HS-27A (cell line): ENCODE results near the gene RTCA.
"Not testable (repeated sequence)": the region's sequence is repeated elsewhere in the genome, so short reads cannot be mapped to it uniquely, and the experiment has no call there.

ENCODE experiments used
- DNase-seq: peaks from one replicate; pipeline ENCODE4 v3.0.0-alpha.2; 2012; ENCODE audit warnings: low read depth, missing footprints

Gene RTCA

DNA sequence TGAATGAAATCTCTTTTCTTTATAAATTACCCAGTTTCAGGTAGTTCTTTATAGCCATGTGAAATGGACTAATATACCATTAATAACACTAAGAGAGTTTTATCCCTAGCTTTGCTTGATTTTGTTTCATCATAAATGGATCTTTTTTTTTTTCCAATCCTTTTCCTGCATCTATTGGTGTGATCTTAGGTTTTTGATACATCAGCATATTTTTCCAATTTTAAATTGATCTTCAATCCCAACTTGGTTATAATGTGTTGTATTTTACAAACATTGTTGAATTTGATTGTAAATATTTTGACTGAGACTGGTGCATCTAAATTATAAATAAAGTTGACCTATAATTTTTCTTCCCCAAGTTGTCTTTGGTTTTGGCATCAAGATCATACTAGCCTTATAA, 4.3 kb upstream of the RTCA start:
- no peak for DNase-seq

DNA sequence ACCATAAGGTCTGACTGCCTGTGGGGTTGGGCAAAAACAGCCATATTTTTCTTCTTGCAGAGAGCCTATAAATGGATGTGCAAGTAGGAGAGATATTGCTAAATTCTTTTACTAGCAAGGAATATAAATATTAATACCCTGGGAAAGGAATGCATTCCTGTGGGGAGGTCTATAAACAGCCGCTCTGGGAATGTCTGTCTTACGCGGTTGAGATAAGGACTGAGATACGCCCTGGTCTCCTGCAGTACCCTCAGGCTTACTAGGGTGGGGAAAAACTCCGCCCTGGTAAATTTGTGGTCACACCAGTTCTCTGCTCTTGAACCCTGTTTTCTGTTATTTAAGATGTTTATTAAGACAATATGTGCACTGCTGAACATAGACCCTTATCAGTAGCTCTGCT, 1.9 kb upstream of the RTCA start:
- not testable (repeated sequence) for DNase-seq

- DNase-seq, result no peak
Observed at GRCh38 chr1:100265562-100265930, 470 bp upstream of the RTCA start.

- DNase-seq, result no peak
Observed at GRCh38 chr1:100266741-100267140, 725 bp downstream of the RTCA start.

DNA sequence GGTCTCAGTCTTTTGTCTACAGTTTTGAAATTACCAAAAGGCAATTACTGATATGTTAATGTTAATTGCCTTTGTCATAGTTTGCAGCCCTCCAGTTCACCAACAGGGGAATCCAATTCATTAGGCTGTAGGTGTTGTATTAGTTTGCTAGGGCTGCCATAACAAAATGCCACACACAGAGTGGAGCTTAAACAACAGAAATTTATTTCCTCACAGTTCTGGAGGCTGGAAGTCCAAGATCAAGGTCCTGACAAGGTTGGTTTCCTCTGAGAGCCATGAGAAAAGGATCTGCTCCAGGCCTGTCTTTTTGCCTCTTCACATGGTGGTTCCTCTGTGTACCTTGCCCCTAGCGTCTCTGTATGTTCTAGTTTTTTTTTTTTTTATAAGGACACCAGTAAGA, 1.3 kb downstream of the RTCA start:
- DNase-seq, result no peak

GRCh38 chr1:100268202-100268601, 2.2 kb downstream of the RTCA start:
- no peak for DNase-seq

- DNase-seq, result no peak
Observed at GRCh38 chr1:100277866-100278265, 11.8 kb downstream of the RTCA start.

- no peak for DNase-seq
Observed at GRCh38 chr1:100279358-100279923, 13.4 kb downstream of the RTCA start.

- no peak for DNase-seq
Observed at GRCh38 chr1:100279954-100280682, 14.1 kb downstream of the RTCA start.

- DNase-seq, result no peak
Observed at GRCh38 chr1:100284591-100284990, 18.6 kb downstream of the RTCA start.

DNA sequence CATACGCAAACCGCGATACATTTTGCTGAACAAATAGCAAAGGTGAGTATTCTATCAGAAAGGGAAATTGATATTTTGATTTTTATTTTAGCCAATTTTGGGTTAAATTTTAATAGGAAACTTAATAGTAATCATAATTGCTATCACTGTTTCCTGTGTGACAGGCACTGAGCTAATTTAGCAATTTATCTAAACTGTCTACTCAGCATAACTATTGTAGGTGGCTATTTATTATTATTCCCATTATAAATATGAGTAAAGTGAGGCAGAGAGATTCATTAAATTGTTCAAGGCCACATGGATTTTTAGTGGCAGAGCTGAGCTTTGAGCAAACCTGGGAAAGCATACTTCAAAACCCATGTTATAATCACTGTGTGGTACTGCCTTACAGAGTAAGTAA, 21.1 kb downstream of the RTCA start:
- no peak for DNase-seq

GRCh38 chr1:100290291-100290690, 24.3 kb downstream of the RTCA start:
- no peak for DNase-seq

DNA sequence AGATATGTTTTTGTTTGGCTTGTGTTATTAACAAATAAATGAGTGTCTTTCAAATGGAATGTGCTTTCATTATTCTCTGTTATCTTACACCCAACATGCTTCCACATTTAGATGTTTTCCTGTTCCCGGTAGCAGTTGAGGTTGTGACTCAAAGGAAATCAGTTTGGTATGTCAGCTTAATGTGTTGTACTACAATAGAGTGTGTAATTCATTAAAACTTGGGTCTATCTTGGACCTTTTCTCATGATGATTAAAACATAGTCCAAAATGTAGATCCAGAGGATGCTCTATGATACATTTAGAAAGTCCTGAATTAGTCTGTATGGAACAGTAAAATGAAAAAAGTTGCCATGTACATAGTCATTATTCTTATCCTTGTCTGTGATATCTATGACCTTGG, 26.7 kb downstream of the RTCA start:
- DNase-seq, result no peak

DNA sequence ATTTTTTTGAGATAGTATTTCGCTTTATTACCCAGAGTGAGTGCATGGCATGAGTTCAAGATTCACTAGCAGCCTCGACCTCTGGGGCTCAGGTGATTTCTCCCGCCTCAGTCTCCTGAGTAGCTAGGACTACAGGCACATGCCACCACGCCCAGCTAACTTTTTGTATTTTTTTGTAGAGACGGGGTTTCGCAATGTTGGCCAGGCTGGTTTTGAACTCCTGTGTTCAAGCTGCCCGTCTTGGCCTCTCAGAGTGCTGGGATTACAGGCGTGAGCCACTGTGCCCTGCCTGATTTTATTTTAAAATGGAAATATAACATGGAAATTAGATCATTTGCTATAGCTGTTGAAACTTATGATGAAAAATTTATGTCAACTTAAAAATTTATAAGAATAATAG, 30.1 kb downstream of the RTCA start:
- DNase-seq, result no peak

GRCh38 chr1:100296997-100297396, 31.0 kb downstream of the RTCA start:
- DNase-seq, result not testable (repeated sequence)

- DNase-seq, result no peak
Observed at GRCh38 chr1:100298512-100298911, 32.5 kb downstream of the RTCA start.

GRCh38 chr1:100299521-100300222, 33.7 kb downstream of the RTCA start:
- no peak for DNase-seq

DNA sequence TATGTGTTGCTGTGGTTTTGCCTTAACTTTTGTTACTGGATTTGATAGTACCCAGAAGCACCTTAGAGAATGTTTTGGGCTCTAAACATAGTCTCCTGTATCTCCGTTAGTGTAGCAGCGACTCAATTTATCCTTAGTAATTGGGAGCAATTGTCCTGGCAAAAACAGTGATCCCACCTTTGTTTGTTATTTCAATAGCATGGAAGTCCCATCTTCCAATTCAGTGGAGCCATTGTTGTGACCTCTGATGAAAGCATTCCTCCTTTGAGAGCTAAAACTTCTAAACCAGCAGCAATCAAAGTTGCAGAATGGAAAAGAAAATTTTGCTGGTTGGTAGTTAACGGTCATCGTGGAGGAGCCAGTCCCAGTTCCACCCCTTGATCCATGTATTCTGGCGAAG, 34.7 kb downstream of the RTCA start:
- no peak for DNase-seq

GRCh38 chr1:100302739-100303138, 36.7 kb downstream of the RTCA start:
- no peak for DNase-seq

DNA sequence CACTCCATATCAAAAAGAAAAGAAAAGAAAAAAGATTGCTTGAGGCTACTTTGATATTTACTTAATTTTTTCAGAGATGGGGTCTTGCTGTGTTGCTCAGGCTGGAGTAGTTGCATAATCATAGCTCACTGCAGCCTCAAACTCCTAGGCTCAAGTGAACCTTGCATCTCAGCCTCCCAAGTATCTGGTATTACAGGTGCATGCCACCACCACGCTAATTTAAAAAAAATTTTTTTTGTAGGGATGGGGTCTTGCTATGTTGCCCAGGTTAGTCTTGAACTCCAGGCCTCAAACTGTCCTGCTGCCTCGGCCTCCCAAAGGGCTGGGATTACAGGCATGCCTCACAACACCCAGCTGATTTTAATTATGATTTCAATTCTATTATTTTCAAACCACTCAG, 38.2 kb downstream of the RTCA start:
- no peak for DNase-seq

- DNase-seq, result no peak
Observed at GRCh38 chr1:100304921-100305320, 38.9 kb downstream of the RTCA start.

- no peak for DNase-seq
Observed at GRCh38 chr1:100305954-100306353, 39.9 kb downstream of the RTCA start.

DNA sequence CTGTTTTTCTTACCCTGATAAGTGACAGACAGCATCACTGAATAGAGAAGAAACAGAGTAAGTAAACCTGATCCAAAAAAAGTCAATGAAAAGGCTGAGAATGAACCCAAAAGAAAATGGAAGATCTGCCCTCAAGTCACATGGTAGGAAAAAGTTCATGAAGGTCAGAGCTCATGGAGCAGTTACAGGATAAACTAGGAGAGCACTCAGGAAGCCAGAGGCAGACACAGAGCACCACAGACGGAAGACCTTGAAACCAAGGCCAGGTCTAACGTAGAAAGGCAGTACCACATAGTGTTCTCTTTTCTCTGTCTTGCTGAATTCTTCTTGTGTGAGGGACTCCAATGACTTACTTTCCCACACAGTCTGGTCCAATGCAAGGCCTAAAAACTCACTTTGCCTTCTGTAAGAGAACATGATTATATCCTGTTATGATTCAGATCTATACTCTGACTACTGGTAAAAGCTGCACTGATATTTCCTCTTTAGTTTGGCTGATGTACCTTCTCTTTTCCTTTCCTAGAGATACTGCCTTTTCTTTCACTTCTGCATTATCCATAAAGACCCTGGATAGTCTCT, 40.8 kb downstream of the RTCA start:
- no peak for DNase-seq
